H9 (cell line): ENCODE results near the gene ZNF423. TPM values are rescaled to one million over a fixed set of nuclear protein-coding genes. Genes with fewer than 3 reads are reported as not detected.

Experiments
- DNase-seq: peaks from one replicate; pipeline ENCODE4 v3.0.0-alpha.2; 2017
- H2AFZ ChIP-seq: one replicate; pipeline ENCODE4 v1.6.1; 2013; ENCODE audit warnings: mild to moderate bottlenecking, low read length, control low read depth, moderate library complexity
- H2AK5ac ChIP-seq: 2 replicates; pipeline ENCODE4 v1.6.1; 2013; ENCODE audit warnings: low read length, control low read depth, mixed read lengths; ENCODE audit not compliant: insufficient read length
- H2BK120ac ChIP-seq: one replicate; pipeline ENCODE4 v1.6.1; 2013; ENCODE audit warnings: low read depth, mild to moderate bottlenecking, low read length, control low read depth, inconsistent platforms; ENCODE audit not compliant: poor library complexity, severe bottlenecking
- H2BK12ac ChIP-seq: 2 replicates; pipeline ENCODE4 v1.6.1; 2013; ENCODE audit warnings: low read length, control low read depth, mixed read lengths, low read depth; ENCODE audit not compliant: insufficient read length
- H2BK15ac ChIP-seq: 2 replicates; pipeline ENCODE4 v1.6.1; 2013; ENCODE audit warnings: low read depth, low read length, control low read depth
- H2BK20ac ChIP-seq: one replicate; pipeline ENCODE4 v1.6.1; 2013; ENCODE audit warnings: low read depth, mild to moderate bottlenecking, low read length, control low read depth, inconsistent platforms; ENCODE audit not compliant: poor library complexity, severe bottlenecking
- H2BK5ac ChIP-seq: 2 replicates; pipeline ENCODE4 v1.6.1; 2013; ENCODE audit warnings: low read length, control low read depth, mixed read lengths; ENCODE audit not compliant: insufficient read length
- H3K14ac ChIP-seq: 2 replicates; pipeline ENCODE4 v1.6.1; 2013; ENCODE audit warnings: low read length, control low read depth; ENCODE audit not compliant: insufficient read depth
- H3K18ac ChIP-seq: 2 replicates; pipeline ENCODE4 v1.6.1; 2013; ENCODE audit warnings: low read depth, mild to moderate bottlenecking, mixed read lengths, low read length, control low read depth; ENCODE audit not compliant: insufficient read length
- H3K23ac ChIP-seq: 2 replicates; pipeline ENCODE4 v1.6.1; 2013; ENCODE audit warnings: low read length, control low read depth, mixed read lengths, low read depth; ENCODE audit not compliant: insufficient read length
- H3K23me2 ChIP-seq: 2 replicates; pipeline ENCODE4 v1.6.1; 2013; ENCODE audit warnings: low read depth, mild to moderate bottlenecking, mixed read lengths, low read length, control low read depth; ENCODE audit not compliant: insufficient read length, poor library complexity, severe bottlenecking
- H3K27ac ChIP-seq: 2 replicates; pipeline ENCODE4 v1.5.1; 2013; ENCODE audit warnings: low read length, control low read depth, mixed read lengths, low read depth; ENCODE audit not compliant: insufficient read length
- H3K27me3 ChIP-seq: 2 replicates; pipeline ENCODE4 v1.6.1; 2013; ENCODE audit warnings: low read length, control low read depth, inconsistent platforms; ENCODE audit not compliant: insufficient read depth
- H3K4ac ChIP-seq: 2 replicates; pipeline ENCODE4 v1.6.1; 2013; ENCODE audit warnings: low read depth, mild to moderate bottlenecking, control low read depth, inconsistent platforms, low read length, moderate library complexity
- H3K4me1 ChIP-seq: 2 replicates; pipeline ENCODE4 v1.6.1; 2013; ENCODE audit warnings: low read length, control low read depth, inconsistent platforms; ENCODE audit not compliant: insufficient read depth
- H3K4me2 ChIP-seq: 2 replicates; pipeline ENCODE4 v1.6.1; 2013; ENCODE audit warnings: low read length, control low read depth, mixed read lengths; ENCODE audit not compliant: insufficient read length, insufficient read depth
- H3K56ac ChIP-seq: 2 replicates; pipeline ENCODE4 v1.6.1; 2013; ENCODE audit warnings: low read depth, mild to moderate bottlenecking, mixed read lengths, low read length, control low read depth; ENCODE audit not compliant: insufficient read length
- H3K79me1 ChIP-seq: 2 replicates; pipeline ENCODE4 v1.6.1; 2013; ENCODE audit warnings: low read depth, mild to moderate bottlenecking, moderate library complexity, low read length, control low read depth, inconsistent platforms; ENCODE audit not compliant: insufficient read depth, poor library complexity, severe bottlenecking
- H3K79me2 ChIP-seq: 2 replicates; pipeline ENCODE4 v1.6.1; 2013; ENCODE audit warnings: low read length, control low read depth, inconsistent platforms; ENCODE audit not compliant: insufficient read depth
- H3K9ac ChIP-seq: 2 replicates; pipeline ENCODE4 v1.6.1; 2013; ENCODE audit warnings: low read length, control low read depth, mixed read lengths; ENCODE audit not compliant: insufficient read length; ENCODE audit errors: extremely low read depth
- H3K9me3 ChIP-seq: one replicate; pipeline ENCODE4 v1.6.1; 2013; ENCODE audit warnings: low read depth, low read length, inconsistent platforms; ENCODE audit not compliant: control insufficient read depth
- H3T11ph ChIP-seq: one replicate; pipeline ENCODE4 v1.6.1; 2013; ENCODE audit warnings: mild to moderate bottlenecking, low read length, control low read depth, inconsistent platforms
- H4K20me1 ChIP-seq: one replicate; pipeline ENCODE4 v1.6.1; 2013; ENCODE audit not compliant: control insufficient read depth, insufficient read length, insufficient read depth
- H4K5ac ChIP-seq: 2 replicates; pipeline ENCODE4 v1.6.1; 2013; ENCODE audit warnings: low read depth, mild to moderate bottlenecking, mixed read lengths, low read length, control low read depth; ENCODE audit not compliant: insufficient read length
- H4K8ac ChIP-seq: replicated peaks from 2 replicates; pipeline ENCODE4 v1.6.1; 2013; ENCODE audit warnings: low read length, control low read depth, mixed read lengths, low read depth; ENCODE audit not compliant: insufficient read length
- H4K91ac ChIP-seq: 2 replicates; pipeline ENCODE4 v1.6.1; 2013; ENCODE audit warnings: low read depth, mild to moderate bottlenecking, moderate library complexity, mixed read lengths, low read length, control low read depth; ENCODE audit not compliant: insufficient read length
- H3K27ac Mint-ChIP-seq, 3 experiments: 2 replicates in 2 of 3; 3 replicates in 1 of 3; pipeline ENCODE4 v1.8.0; 2020 to 2021; ENCODE audit warnings: mixed read lengths in 3 of 3, mild to moderate bottlenecking in 1 of 3, moderate library complexity in 1 of 3
- H3K27me3 Mint-ChIP-seq: 2 replicates; pipeline ENCODE4 v1.8.0; 2021; ENCODE audit warnings: low read depth, mild to moderate bottlenecking, moderate library complexity, mixed read lengths
- H3K36me3 Mint-ChIP-seq, 3 experiments: 2 replicates in 2 of 3; 3 replicates in 1 of 3; pipeline ENCODE4 v1.8.0; 2020 to 2021; ENCODE audit warnings: low read depth in 3 of 3, mixed read lengths in 3 of 3; ENCODE audit not compliant: insufficient read depth in 1 of 3
- H3K4me1 Mint-ChIP-seq, 2 experiments: 2 replicates each; pipeline ENCODE4 v1.8.0; 2020; ENCODE audit warnings: mixed read lengths in 2 of 2
- H3K4me3 Mint-ChIP-seq, 2 experiments: 2 replicates in 1 of 2; 3 replicates in 1 of 2; pipeline ENCODE4 v1.8.0; 2020 to 2021; ENCODE audit warnings: mild to moderate bottlenecking in 2 of 2, mixed read lengths in 2 of 2, moderate library complexity in 1 of 2
- H3K9me3 Mint-ChIP-seq, 2 experiments: 2 replicates in 1 of 2; 3 replicates in 1 of 2; pipeline ENCODE4 v1.8.0; 2020; ENCODE audit warnings: mild to moderate bottlenecking in 2 of 2, mixed read lengths in 2 of 2, moderate library complexity in 1 of 2
- WGBS: extraction: QIAGEN DNeasy Blood & Tissue Kit; methylation state at CpG from one replicate; pipeline ENCODE4 v1.1.7; 2013; ENCODE audit warnings: missing lambda C conversion rate, low lambda C conversion rate, mixed read lengths; ENCODE audit not compliant: insufficient read length; ENCODE audit errors: extremely low coverage; 5-methylcytosine and 5-hydroxymethylcytosine counted together
- total RNA-seq: library from RNA; stranded (reverse); gene quantifications from 2 replicates; pipeline ENCODE4 v1.2.1, GENCODE V29; 2021
- TF ChIP-seq, protein P1 (sequence below): fragments of 200-600 bp; sonication (generic); conservative IDR thresholded peaks from 3 replicates; pipeline ENCODE4 v1.8.0; 2021; ENCODE audit warnings: antibody characterized with exemption, mild to moderate bottlenecking

ZNF423 gene
- total RNA-seq, 1 experiment from 2014 or later, result 51.5 TPM

DNA sequence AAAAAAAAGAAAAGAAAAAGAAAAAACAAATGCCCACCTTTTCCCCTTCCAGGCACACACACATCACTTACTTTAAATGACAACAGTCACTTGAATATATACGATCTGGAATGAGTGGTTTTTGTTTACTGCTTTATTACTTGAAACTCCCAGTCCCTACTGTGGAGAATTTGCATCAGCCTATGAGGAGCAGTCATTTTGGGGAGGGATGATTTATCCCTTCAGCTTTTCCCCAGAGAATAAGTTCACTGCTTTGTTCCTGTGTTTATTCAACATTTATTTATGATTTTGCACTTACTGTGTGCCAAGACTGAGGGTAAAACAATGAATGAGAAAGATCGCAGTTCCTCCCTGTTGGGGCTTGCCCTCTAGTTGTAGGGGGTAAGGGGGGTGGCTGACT, 4.7 kb upstream of the ZNF423 start:
- Histone ChIP-seq H2AFZ (no peak overlapping the region), H3K79me2 (no peaks in the 10 kb centered on the region), H3K14ac (no peak overlapping the region), H3K4me1 (no peaks in the 10 kb centered on the region), H2BK12ac (no peak overlapping the region), H2AK5ac (no peak overlapping the region), H4K5ac (no peak overlapping the region), H3K27ac (no peak overlapping the region), H4K8ac (no peak overlapping the region), H3K27me3 (peaks cover 2% of the 10 kb centered on the region; the same call in 1 of the 2 replicates), H2BK15ac (no peak overlapping the region), H3K18ac (no peak overlapping the region), H3K23me2 (peaks cover 13% of the 10 kb centered on the region), H3K4me2 (no peak overlapping the region), H3K79me1 (no peaks in the 10 kb centered on the region), H3K9me3 (no peaks in the 10 kb centered on the region), H2BK5ac (no peak overlapping the region), H4K91ac (no peak overlapping the region), H3K56ac (no peak overlapping the region), H2BK120ac (no peak overlapping the region), H2BK20ac (no peak overlapping the region), H3K4ac (no peak overlapping the region), H3K23ac (no peak overlapping the region), H4K20me1 (no peaks in the 10 kb centered on the region), H3T11ph (no peak overlapping the region), H3K9ac (no peak overlapping the region)
- peaks cover 13 to 15% of the 10 kb centered on the region in 2 experiments for H3K4me1 Mint-ChIP-seq
- no peak overlapping the region for H3K4me3 Mint-ChIP-seq
- no peaks in the 10 kb centered on the region for H3K9me3 Mint-ChIP-seq
- DNase-seq, result no peak
- H3K27ac Mint-ChIP-seq, result no peak overlapping the region
- WGBS, result no CpG with 5 or more reads among the region's 2 CpGs
- H3K27me3 Mint-ChIP-seq, result peaks cover 66% of the 10 kb centered on the region
- TF ChIP-seq, protein P1, sequence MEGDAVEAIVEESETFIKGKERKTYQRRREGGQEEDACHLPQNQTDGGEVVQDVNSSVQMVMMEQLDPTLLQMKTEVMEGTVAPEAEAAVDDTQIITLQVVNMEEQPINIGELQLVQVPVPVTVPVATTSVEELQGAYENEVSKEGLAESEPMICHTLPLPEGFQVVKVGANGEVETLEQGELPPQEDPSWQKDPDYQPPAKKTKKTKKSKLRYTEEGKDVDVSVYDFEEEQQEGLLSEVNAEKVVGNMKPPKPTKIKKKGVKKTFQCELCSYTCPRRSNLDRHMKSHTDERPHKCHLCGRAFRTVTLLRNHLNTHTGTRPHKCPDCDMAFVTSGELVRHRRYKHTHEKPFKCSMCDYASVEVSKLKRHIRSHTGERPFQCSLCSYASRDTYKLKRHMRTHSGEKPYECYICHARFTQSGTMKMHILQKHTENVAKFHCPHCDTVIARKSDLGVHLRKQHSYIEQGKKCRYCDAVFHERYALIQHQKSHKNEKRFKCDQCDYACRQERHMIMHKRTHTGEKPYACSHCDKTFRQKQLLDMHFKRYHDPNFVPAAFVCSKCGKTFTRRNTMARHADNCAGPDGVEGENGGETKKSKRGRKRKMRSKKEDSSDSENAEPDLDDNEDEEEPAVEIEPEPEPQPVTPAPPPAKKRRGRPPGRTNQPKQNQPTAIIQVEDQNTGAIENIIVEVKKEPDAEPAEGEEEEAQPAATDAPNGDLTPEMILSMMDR, result no peak
- no peaks in the 10 kb centered on the region for H3K36me3 Mint-ChIP-seq
